ENCODE results near the gene TP53.
"Not testable (repeated sequence)": the region's sequence is repeated elsewhere in the genome, so short reads cannot be mapped to it uniquely, and the experiment has no call there.

Gene TP53

GRCh38 chr17:7631398-7632380 is 55.6 kb downstream of the TP53 start:
- DNase-seq (ENCODE audit: low spot score) = no peak

- DNase-seq (ENCODE audit: low spot score) = no peak
Observed at GRCh38 chr17:7629939-7630571, 57.2 kb downstream of the TP53 start, which contains the start of gene SHBG. TSS of gene SHBG (plus strand) at chr17:7630135. CDS start at chr17:7630173, 38 bp downstream.

GRCh38 chr17:7627250-7628121 is 59.8 kb downstream of the TP53 start, which contains the start of gene SAT2:
TSS of gene SAT2 (minus strand) at chr17:7627821. CDS start at chr17:7627635, 186 bp downstream.
- peak; percentile 100 for DNase-seq (ENCODE audit: low spot score)

- no peak for DNase-seq (ENCODE audit: low spot score)
Observed at GRCh38 chr17:7626956-7627249, 60.4 kb downstream of the TP53 start.

GRCh38 chr17:7626307-7626706 is 61.0 kb downstream of the TP53 start:
- no peak for DNase-seq (ENCODE audit: low spot score)

- DNase-seq (ENCODE audit: low spot score) = not testable (repeated sequence)
Observed at GRCh38 chr17:7625749-7626148, 61.5 kb downstream of the TP53 start.

GRCh38 chr17:7623661-7624060 is 63.6 kb downstream of the TP53 start:
- DNase-seq (ENCODE audit: low spot score) = no peak

- no peak for DNase-seq (ENCODE audit: low spot score)
Observed at GRCh38 chr17:7620835-7621234, 66.5 kb downstream of the TP53 start.

GRCh38 chr17:7618608-7619007 is 68.7 kb downstream of the TP53 start:
- DNase-seq (ENCODE audit: low spot score) = no peak

Measured in GM03348 (cell line).